ENCODE measurements around the gene CDK6.

The CDK6 gene

GRCh38 chr7:92794391-92794790 lies 42.0 kb downstream of the CDK6 start:
- no peak for DNase-seq (ENCODE audit: low read depth in 2 of 2)

- DNase-seq (ENCODE audit: low read depth in 2 of 2): no peak
Measured at GRCh38 chr7:92793656-92794205, 42.6 kb downstream of the CDK6 start.

GRCh38 chr7:92790992-92791391 lies 45.4 kb downstream of the CDK6 start:
- DNase-seq (ENCODE audit: low read depth in 2 of 2): no peak

GRCh38 chr7:92788559-92789183 lies 47.7 kb downstream of the CDK6 start:
- no peak for DNase-seq (ENCODE audit: low read depth in 2 of 2)

- DNase-seq (ENCODE audit: low read depth in 2 of 2): no peak
Measured at GRCh38 chr7:92785923-92786322, 50.5 kb downstream of the CDK6 start.

GRCh38 chr7:92784935-92785334 lies 51.4 kb downstream of the CDK6 start:
- no peak for DNase-seq (ENCODE audit: low read depth in 2 of 2)

GRCh38 chr7:92783260-92784201 lies 52.8 kb downstream of the CDK6 start:
- no peak for DNase-seq (ENCODE audit: low read depth in 2 of 2)

DNA sequence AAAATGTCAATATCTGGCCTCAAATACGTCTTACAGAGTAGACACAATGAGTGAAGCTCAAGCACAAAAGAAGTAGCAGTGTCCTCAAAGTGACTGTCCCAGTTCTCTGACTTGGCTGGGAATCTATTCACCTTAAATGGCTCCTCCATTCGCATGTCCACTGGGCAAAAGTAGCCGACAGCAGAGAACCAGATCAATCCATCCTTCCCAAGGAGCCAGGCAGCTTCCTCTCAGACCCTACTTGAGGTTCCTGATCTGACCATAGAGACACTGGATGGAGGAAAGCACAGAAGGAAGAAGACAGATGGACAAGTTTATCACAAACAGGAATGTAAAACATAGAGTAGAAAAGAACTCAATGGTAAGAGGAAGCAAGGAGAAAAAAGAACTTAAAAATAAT lies 53.5 kb downstream of the CDK6 start:
- DNase-seq (ENCODE audit: low read depth in 2 of 2): no peak

GRCh38 chr7:92782236-92782635 lies 54.1 kb downstream of the CDK6 start:
- DNase-seq (ENCODE audit: low read depth in 2 of 2): no peak

DNA sequence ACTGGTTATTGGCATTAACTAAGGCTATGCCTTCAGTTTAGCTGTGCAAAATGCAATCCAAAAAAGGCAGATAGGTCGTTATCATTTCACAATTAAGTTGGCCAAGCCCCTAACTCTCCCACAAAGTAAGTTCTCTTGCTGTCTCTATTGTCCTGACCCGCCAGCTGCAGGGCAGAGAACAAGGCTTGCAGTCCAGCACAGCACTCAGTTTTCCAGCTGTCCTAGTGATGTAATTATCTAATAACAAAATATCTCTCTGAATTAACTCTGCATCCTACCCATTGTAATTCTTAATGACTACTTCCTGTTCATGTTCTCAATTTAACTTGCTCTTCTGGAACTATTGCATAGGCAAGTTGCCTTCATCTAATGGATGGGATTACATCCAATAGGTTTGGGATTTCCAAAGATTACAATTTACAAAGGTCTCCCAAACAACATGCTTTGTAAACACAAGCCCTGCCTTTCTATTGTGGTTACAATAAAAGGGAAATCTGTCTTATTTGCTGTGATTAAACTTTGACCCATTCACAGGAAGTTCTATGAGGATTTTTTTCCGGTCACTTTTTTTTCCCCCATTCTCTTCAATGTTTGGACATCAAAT lies 55.2 kb downstream of the CDK6 start:
- DNase-seq (ENCODE audit: low read depth in 2 of 2): no peak

DNA sequence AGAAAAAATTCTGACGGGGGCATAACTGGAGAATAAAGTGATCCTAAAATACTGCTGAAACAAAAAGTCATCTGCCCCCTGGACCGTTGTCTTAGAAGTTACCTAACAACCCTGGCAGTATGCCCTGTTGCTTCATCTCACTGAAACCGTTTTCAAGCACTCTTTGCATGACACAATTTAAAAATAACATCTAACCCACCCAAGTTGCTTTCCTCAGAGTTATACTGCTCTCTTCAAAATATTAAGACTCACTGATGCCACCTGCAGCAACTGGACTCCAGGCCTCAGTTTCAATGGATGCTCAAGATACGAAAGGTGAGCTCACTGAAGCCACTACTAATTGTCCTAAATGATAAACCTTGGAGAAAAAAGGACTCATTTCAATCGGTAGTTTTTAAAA lies 57.4 kb downstream of the CDK6 start:
- DNase-seq (ENCODE audit: low read depth in 2 of 2): no peak

DNA sequence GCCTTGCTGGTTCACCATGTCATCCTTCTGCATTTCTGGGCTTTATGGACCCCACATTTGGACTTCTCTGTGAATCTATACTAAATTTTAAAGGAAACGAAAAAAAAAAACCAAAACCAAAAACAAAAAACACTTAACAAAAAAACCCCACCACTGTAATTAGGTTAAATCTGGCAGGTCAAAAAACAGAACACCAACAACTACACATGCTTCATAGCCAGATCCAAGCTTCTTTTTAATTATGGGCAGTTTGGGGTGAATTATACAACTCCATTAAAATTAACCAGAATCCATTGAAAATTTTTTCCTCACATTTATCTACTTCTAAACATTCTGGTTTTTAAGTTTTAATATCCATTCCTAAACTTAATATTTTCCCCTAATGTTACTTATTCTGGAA lies 58.4 kb downstream of the CDK6 start:
- DNase-seq (ENCODE audit: low read depth in 2 of 2): no peak

- DNase-seq (ENCODE audit: low read depth in 2 of 2): no peak
Measured at GRCh38 chr7:92773808-92774207, 62.6 kb downstream of the CDK6 start.

GRCh38 chr7:92769844-92770243 lies 66.5 kb downstream of the CDK6 start:
- no peak for DNase-seq (ENCODE audit: low read depth in 2 of 2)

DNA sequence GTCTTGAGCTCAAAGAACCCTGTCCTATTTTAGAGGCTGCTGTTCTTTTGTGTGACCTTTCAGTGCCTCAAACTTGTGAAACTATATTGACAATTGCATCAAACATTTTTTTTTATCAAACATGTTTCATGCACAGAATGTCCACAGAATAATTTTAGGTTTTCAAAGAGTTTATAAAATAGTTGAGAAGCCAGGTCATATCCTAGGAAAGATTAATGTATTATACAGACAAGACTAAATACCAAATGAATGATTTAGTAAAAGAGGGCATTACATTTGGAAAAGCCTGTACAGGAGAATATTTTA lies 67.0 kb downstream of the CDK6 start:
- DNase-seq (ENCODE audit: low read depth in 2 of 2): no peak

- no peak for DNase-seq (ENCODE audit: low read depth in 2 of 2)
Measured at GRCh38 chr7:92768501-92769393, 67.6 kb downstream of the CDK6 start.

- no peak for DNase-seq (ENCODE audit: low read depth in 2 of 2)
Measured at GRCh38 chr7:92767437-92767836, 68.9 kb downstream of the CDK6 start.

- DNase-seq (ENCODE audit: low read depth in 2 of 2): no peak
Measured at GRCh38 chr7:92766461-92767003, 69.8 kb downstream of the CDK6 start.

GRCh38 chr7:92765725-92766124 lies 70.6 kb downstream of the CDK6 start:
- DNase-seq (ENCODE audit: low read depth in 2 of 2): no peak

DNA sequence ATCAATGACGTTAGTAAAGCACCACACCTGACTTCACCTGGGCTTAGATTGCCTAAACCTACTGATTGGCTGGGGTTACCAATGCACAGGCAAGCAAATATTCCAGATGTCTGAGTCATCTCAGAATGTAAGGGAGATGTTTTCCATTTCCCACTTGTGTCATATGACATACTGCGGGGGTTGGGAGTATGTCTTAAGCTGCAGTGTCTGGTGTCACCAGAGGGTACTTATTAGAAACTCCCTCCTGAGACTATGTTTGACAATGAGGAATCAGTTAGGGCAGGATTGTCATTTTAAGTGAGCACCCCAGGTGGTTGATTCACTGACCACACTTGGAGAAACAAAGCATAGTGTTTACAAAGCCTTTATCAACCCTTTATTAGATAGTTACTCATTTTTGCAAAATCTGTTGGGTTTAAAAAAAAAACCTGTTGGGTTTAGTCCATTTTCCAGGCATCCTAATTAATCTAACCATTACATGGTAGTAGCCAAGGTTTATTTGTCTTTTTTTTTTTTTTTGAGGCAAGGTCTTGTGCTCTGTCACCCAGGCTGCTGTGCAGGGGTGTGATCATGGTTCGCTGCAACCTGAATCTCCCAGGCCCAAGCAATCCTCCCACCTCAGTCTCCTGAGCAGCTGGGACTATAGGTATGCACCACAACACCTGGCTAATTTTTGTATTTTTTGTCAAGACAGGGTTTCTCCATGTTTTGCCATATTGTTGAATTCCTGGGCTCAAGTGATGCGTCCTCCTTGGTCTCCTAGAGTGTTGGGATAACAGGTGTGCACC lies 72.5 kb downstream of the CDK6 start:
- no peak for DNase-seq (ENCODE audit: low read depth in 2 of 2)

- DNase-seq (ENCODE audit: low read depth in 2 of 2): no peak
Measured at GRCh38 chr7:92762851-92763250, 73.5 kb downstream of the CDK6 start.
